Left kidney (tissue), 2 donors: ENCODE results near the gene HSBP1L1. TPM values are rescaled to one million over a fixed set of nuclear protein-coding genes. Genes with fewer than 3 reads are reported as not detected.

Source experiments
- DNase-seq: peaks from one replicate; pipeline ENCODE4 v3.0.0-alpha.2; 2013
- polyA plus RNA-seq: library from polyadenylated mRNA; unstranded; fragments of 120-200 nt; gene quantifications from one replicate; pipeline ENCODE4 v1.2.1, GENCODE V29; 2013; ENCODE audit not compliant: insufficient read length

The HSBP1L1 gene
- polyA plus RNA-seq, 1 donor: 25.5 TPM

DNA sequence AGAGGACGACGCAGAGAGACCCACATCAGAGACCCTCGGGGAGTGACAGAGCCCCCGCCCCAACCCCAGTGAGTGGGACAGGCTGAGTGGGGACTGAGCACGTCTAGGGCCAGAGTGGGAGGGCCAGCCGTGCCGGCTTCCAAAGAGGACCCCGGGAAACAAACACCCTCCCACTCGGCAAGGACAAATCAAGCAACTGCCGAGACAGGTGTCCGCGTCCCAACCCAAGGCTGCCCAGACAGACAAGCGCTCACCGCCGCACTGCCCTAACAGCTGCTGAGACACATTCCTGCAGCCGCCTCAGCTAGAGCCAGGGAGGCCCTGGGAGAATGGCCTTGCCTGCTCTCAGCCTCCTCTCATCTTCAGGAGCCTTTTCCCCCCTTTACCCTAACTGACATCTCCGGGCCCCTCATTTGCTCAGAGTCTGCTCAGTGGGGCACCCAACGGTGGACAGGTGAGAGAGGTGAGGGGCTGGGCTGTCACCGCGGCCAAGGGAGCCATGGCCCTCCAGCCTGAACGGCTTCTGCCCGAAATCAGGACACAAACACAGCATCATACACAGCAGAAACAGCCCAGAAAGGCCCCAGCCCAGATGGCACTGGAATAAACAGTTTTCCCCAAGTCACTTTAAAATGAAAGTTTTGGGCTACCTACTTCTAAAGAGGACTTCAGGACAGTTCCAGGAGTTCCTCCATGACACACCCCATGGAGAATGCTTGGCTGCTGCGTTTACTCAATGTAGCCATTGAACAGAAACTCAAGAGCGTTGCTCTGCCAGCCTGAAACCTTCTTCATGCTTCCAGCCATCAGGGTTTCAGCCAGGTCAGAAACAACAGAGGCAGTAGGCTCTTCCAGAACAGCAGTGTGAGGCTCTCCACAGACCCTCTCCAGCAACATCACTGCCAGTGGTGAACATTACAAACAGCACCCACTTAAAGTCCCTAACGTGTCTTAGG lies 36.6 kb upstream of the HSBP1L1 start:
- DNase-seq: no peak

DNA sequence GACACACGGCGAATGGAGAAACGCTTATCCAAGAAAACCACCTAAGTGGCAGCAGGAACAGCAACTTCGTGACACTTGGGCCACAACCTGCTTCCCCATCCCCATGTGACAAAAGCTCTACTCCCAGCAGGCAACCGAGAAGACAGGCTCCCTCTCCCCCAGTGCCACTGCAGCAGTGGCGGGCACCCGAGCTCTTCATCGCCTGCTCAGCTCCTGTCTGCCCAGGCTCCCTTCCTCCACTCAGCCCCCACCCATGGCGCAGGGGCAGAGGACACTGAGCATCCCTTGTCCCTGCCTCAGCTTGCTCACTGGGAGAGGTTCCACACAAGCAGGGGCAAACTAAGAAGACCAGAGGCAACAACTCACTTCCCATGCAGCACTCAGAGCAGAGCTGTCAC lies 35.9 kb upstream of the HSBP1L1 start:
- no peak for DNase-seq

DNA sequence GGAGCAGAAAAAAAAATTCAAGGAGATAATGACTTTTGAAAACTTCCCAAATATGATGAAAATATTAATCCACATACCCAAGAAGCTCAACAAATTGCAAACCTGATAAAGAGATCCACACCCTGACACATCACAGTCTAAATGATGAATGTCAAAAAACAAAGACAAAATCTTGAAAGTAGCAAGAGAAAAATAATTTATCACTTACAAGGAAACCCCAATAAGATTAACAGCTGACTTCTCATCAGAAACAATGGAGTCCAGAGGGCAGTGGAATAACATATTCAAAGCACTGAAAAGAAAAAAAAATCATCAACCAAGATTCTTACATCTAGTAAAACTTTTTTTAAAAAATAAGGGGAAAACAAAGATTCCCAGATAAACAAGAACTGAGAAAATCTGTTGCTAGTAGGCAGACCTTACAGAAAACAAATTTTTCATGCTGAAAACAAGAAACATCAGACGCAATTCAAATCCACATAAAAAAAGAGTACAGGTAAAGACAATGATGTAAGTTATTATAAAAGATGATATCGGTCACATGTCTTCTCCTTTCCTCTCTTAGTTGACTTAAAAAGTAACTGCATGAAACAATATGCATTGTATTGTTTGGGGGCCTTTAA lies 34.3 kb upstream of the HSBP1L1 start:
- no peak for DNase-seq

DNA sequence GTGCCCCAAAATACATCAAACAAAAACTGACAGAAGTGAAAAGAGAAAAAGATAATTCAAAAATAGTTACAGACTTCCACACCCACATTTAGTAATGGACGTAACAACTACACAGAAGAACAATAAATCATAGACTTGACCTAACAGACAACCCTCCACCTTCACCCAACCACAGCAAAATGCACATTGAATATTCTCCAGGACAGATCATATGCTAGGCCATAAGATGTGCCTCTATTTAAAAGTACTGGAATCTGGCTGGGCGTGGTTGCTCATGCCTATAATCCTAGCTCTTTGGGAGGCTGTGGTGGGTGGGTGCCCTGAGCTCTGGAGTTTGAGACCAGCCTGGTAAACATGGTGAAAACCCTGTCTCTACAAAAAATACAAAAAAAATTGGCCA lies 33.0 kb upstream of the HSBP1L1 start:
- no peak for DNase-seq

DNA sequence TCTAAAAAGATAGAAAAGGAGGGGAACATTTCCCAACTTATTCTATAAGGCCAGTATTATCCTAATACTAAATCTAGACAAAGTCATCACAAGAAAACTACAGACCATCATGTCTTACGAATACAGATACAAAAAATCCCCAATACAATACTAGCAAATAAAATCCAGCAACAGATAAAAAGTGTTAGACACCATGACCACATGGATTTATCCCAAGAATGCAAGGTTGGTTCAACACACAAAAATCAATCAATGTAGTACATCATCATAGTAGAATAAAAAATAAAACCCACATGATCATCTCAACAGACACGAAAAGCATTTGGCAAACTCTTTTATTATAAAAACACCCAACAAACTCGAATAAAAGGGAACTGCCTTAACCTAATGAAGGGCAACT lies 31.5 kb upstream of the HSBP1L1 start:
- DNase-seq: no peak

DNA sequence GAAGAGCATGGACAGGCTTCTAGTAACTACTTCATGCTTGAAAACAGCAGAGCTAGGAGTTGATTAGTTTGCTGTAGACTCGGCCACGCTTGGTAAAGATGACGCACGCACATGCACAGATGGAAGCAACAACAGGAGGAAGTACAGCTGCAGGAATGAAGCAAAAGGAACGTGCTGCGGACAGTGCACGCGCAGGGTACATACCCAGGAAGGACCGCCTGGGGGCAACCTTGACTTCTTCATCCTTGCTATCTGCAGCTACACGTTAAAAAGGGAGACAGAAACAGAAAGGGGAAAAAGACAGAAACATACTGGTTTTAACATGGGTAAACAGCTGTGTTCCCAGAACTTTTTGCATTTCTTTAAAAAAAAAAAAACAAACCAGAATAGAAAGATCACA lies 30.7 kb upstream of the HSBP1L1 start:
- no peak for DNase-seq

DNA sequence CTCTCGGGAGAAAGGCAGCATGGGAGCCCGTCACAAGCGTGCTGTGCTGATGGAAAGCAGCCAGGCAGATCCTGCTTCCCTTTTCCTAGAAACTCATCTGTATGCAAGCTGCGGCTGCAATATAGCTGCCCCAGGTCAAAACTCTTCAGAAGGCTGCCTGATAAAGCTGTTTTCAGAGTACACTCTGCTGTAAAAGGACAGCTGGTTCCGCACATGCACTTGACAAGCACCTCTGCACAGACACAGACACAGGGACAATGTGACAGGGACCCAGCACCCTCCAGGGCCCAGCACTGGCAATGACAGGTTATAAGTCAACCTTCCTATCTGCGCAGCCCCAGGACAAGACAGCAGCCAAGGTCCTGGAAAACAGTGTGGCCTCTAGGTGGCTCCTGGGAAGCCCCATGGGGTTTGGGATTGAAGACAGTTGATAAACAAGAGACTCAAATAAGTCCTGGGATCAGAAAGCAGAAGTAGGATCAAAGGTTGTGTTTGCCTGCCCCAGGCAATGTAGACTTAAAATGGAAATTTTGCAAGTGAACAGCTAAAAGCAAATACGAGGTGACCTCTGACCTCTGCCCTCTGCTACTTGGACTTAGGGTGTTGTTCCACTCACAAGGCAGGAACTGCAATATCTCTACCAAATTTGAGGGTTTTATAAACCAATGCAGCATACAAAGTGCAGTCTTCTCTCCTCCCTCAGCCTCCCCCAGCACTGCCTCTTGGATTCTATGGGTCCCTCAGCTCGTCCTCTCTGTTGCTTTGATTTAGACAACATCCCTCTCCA lies 29.9 kb upstream of the HSBP1L1 start:
- DNase-seq: no peak

DNA sequence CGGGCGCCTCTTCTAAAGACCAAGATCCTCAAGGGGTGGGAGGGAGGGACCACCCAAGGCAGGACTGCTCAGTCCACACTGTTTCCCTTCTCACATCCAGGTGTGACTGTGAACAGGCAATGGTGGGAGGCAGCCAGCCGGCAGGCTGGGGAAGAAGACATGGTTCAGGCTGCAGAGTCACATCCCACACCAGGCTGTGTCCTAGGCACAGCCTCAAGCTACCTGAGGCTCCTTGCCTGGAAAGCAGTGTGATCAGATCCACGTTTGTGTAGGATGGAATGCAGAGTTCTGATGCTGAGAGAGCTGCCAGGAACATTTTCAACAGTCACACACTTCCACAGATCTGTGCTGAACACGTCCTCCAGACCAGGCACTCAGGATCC lies 29.4 kb upstream of the HSBP1L1 start:
- DNase-seq: no peak

DNA sequence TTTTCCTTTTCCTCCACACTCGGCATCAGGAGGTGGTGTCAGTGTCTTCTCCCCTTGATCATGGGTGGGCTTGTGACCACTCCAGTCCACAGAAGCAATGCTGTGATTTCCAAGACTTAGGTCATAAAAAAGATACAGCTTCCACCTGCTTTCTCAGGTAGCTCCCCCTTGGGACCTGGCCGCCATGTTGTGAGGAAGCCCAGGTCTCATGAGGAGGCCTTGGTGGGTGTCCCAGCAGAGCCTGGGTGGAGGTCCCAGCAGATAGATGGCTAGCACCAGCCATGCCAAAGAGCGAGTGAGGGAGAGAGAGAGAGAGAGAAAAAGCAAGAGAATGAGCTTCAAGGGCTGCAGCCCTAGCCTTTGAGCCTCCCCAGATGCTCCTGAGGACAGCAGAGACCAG lies 28.9 kb upstream of the HSBP1L1 start:
- DNase-seq: no peak

DNA sequence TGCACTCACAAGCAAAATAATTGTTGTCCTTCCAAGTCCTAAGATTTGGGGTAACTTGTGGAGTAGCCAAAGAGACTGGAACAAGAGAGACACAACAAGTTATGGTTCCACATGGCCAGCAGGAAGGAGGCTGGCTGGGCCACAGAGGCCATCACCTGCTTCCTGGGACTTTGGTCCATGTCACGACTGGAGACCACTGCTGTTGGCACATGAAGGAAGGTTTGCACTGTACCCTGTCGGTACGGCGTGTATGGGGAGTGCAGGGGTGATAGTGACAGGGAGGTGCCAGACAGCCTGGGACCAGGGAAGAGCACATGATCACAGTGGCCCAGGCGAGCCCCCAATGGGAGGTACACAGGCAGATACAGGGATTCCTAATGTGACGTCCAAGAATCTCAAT lies 28.5 kb upstream of the HSBP1L1 start:
- DNase-seq: no peak

DNA sequence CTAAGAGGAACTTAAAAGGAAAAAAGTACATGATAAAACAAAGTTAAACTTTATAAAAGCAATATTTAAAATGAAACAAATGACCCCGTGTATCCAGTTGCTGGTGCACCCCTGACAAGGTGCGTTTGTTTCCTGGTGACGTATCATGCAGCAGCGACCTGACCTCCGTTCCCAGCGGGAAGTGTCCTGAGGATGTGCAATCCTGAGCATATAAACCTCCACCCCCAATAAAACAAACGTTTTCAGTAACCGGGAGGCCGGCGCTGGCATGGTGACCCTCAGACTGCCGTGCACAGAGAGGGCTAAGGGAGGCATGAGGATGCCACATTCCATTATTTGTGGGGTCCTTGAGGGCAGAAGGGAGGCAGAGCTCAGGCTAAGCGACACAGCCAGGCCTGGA lies 27.8 kb upstream of the HSBP1L1 start:
- DNase-seq: no peak

DNA sequence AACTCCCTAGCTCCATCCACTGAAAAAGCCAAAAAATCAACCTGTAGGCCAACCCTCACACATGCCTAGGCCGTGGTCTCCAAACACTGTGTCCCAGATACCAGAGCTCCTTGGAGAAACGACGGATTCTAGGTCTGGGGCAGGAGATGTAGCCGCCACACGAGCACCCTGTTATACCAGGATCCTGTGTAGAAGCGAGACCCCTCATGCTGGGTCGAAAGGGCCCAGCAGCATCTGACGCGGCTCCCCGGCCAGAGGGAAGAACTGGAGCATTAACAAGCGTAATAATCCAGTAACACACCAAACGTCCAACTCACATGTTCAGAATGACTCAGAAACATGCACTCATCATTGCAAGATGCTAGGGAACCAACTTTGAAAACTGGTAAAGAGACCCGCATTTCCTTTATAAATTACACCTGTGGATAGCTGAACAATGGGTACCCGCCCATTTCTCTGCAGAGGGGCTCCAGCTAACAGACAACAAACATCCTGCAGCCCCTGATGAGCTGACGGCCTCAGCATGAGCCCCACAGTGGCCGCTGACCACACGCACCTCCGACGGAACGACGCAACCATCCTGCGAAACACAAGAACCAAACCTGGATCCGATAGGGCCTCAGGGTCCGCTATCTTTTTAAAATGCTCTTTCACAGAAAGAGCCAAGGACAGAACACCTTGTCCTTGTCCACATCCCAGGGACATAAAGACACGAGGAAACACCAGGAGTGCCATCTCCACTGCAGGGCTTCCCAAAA lies 27.2 kb upstream of the HSBP1L1 start:
- DNase-seq: no peak

DNA sequence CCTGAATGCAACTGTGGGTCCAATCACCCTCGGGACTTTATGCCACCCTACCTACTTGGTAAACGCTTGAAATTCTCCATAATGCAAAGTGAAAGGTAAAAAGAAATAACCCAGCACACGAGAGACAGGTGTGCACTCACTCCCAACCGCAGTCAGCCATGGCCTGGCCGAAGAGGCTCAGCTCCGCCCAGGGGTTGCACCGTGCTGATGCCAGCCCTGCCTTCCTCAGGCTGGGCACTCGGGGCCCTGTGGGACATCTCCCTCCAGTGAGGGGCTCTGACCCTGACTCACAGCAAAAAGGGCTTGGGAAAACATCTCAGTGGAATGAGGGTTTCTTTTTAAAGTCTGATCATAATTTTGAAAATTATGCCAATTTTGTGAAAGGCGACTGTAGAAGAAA lies 26.2 kb upstream of the HSBP1L1 start:
- no peak for DNase-seq

DNA sequence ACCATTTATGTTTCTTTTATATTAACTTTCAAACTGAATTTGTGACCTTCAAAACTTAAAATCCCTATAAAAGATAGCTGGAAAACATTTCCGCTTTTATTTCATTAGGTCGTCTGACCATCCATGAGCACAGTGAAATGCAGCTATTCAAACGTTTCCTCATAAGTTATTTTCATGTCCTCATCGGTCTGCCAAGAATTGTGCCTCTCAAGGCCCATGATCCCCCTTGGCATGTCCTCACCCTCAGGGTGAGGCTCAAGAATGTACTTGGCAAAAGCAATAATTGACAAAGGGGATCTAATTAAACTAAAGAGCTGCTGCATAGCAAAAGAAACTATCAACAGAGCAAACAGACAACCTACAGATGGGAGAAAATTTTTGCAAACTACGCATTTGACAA lies 25.3 kb upstream of the HSBP1L1 start:
- no peak for DNase-seq

DNA sequence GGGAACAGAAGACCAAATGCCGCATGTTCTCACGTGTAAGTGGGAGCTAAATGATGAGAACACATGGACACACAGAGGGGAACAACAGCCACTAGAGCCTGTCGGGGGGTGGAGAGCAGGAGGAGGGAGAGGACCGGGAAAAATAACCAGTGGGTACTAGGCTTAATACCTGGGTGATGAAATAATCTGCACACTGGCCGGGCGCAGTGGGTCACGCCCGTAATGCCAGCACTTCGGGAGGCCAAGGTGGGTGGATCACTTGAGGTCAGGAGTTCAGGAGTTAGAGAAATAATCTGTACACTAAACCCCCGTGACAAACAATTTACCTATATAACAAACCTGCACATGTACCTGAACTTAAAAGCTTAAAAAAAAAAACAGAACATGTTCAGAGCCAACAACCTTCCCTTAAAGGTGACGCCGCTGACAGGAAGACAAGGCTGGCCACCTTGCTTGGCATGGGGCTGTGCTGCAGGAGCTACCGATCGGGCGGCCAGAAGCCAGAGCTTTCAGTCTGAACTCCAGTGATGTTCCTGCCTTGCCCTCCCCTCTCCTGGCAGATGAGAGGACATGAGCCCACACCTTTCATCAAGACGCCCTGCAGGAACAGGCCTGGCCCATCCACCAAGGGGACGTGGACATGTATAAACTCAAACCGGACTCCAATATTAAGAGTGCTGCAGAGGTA lies 24.2 kb upstream of the HSBP1L1 start:
- no peak for DNase-seq

DNA sequence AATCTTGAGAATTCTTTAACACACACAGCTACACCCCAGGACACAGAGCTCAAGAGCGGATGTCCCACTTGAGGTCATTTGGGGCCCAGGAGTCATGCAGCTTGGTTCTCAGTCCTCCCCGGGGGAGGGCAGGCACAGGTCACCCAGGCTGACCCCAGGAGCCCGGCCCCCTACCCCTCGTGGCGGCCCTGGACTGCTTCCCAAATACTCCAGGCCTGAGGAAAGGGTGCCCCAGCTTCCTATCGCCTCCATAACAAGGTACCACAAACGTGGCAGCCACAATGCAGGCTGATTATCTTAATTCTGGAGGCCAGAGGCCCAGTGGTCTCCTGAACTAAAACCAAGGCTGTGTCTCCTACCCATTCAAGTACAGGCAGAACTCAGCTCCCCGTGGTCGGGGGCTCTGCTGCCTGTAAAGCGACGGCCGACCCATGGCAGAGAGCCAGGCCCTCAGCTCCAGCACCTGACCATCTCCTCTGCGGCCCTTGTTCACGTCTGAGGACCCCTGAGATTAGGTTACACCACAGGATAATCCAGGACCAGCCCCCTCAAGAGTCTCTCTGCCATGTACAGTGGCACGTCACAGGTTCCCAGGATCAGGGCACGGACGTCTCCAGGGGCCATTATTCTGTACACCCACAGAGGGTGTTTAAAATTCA lies 23.5 kb upstream of the HSBP1L1 start:
- DNase-seq: no peak

DNA sequence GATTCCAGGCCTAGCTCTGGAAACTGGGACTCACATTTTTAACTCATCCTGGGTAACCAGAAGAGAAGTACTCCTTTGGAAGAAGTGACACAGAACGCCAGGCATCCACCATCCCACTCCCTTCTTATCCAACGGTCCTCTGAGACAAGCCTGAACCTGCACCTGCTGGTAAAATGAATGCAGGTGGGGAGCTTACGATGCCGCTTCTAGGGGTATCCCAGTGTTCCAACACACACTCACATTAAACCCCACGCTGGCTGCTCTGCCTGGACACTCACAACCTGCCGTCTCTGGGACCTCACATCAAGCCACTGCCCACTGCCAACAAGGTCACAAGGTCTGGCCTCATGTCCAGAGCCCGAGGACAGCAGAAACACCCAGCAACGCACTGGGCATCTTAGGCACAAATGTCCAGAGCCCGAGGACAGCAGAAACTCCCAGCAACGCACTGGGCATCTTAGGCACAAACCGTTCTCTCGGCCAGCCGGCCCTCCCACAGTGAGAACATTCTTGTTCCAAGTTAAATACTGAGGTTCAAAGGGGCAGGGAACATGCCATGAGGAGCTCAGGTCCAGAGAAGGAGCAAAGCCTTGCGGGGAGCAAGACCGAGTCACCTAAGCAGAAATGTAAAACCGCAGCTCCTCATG lies 22.8 kb upstream of the HSBP1L1 start:
- no peak for DNase-seq

DNA sequence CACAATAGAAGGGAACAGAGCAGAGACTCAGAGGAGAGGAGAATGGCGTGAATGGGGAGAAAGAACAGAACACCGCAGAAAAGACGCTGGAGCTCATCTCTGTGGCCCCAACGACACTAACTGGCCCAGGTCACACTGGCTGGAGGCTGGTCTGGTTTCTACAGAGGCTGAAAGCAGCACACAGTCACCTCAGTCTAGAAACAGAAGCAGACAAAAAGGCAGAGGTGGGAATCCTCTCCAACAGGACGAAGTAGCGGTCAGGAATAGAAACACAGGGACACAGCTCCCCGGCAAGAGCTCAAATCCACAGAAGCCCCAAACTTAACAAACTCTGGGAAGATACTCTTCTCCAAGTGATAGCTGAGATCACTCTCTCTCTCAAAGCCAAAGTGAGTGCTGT lies 22.2 kb upstream of the HSBP1L1 start:
- DNase-seq: no peak

DNA sequence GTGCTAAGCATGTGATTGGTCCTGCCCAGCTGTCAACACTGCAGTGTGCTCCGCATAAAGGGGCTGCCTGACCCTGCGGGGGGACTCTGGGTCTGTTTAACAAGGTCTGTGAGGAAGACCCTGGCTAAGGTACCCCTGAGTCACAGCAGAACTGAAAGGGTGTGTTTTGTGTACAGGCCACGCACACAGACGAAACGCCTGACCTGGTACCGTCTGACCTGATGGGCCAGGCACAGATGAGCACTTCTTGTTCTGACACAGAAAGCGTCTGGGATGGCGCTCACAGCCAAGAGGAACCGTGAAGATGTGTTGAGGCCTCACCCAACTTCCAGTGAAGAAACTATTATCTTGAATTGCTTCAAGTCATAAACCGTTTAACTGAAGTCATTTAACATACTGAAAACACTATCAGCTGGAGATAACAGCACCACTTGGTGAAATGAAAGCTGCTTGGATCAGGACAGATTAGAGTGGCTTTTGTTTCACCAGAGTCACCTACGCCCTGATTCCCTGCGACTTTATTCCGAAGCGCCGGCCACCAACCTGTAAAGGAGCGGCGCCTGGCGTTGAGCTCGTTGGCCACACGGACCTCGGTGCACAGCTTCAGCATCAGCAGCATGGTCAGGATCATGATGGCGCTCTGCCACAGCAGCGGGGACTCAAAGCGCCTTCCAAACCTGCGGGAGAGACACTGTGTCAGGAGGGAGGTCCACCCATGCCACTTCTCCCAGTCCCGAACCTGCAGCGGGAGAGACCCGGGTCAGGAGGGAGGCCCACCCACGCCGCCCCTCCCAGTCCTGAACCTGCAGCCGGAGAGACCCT lies 21.4 kb upstream of the HSBP1L1 start:
- no peak for DNase-seq
